ENCODE measurements around the gene ZNF280B.

The ZNF280B gene

GRCh38 chr22:22536916-22537315 lies 28.4 kb upstream of the ZNF280B start:
- Histone ChIP-seq H2BK5ac (ENCODE audit: low read depth, low read length, poor library complexity) (no peak overlapping the region), H3K36me3 (ENCODE audit: control insufficient read depth in 1 of 2, insufficient read depth in 2 of 2, low read length in 2 of 2) (no peaks in the 10 kb centered on the region)

GRCh38 chr22:22536515-22536914 lies 28.0 kb upstream of the ZNF280B start:
- no peak overlapping the region for H2BK12ac ChIP-seq (ENCODE audit: low read length)
- H3K4me3 ChIP-seq (ENCODE audit: low read depth, low read length): no peak overlapping the region
- no peak overlapping the region for H2BK5ac ChIP-seq (ENCODE audit: low read depth, low read length, poor library complexity)
- H2AFZ ChIP-seq (ENCODE audit: insufficient read depth, low read length, poor library complexity): no peak overlapping the region
- H3K36me3 ChIP-seq (ENCODE audit: control insufficient read depth in 1 of 2, insufficient read depth in 2 of 2, low read length in 2 of 2): no peaks in the 10 kb centered on the region
- H3K27me3 ChIP-seq (ENCODE audit: insufficient read depth, low read length): no peaks in the 10 kb centered on the region
- H3K23ac ChIP-seq (ENCODE audit: low read length): no peak overlapping the region
- WGBS (ENCODE audit: extremely low coverage, insufficient coverage, insufficient read length): 100% methylated on average over 1 of the region's 6 CpGs
- H2AK5ac ChIP-seq (ENCODE audit: low read length): no peak overlapping the region
- peaks cover 8% of the 10 kb centered on the region for H3K9me3 ChIP-seq (ENCODE audit: insufficient read depth, low read depth, low read length)
- H3K4ac ChIP-seq (ENCODE audit: low read depth, low read length): no peak overlapping the region
- no peak overlapping the region for H3K4me2 ChIP-seq (ENCODE audit: low read length)
- H4K12ac ChIP-seq (ENCODE audit: low read depth, low read length): no peak overlapping the region
- H3K79me1 ChIP-seq (ENCODE audit: low read length): no peaks in the 10 kb centered on the region
- no peak overlapping the region for H3K27ac ChIP-seq (ENCODE audit: low read depth, low read length)
- H2BK120ac ChIP-seq (ENCODE audit: insufficient read depth, low read length, poor library complexity): no peak overlapping the region
- H4K8ac ChIP-seq (ENCODE audit: low read depth, low read length): no peak overlapping the region
- no peak overlapping the region for H4K91ac ChIP-seq (ENCODE audit: low read depth, low read length)
- H3K14ac ChIP-seq (ENCODE audit: low read length): no peak overlapping the region
- H3K4me1 ChIP-seq (ENCODE audit: control insufficient read depth in 1 of 2, insufficient read depth in 2 of 2, low read length in 2 of 2): no peaks in the 10 kb centered on the region
- H3K79me2 ChIP-seq (ENCODE audit: control insufficient read depth, insufficient read depth, low read length, poor library complexity): no peaks in the 10 kb centered on the region
- no peak overlapping the region for H3K18ac ChIP-seq (ENCODE audit: low read length)
- no peak overlapping the region for H3K9ac ChIP-seq (ENCODE audit: low read length)
- no peak for DNase-seq

More at GRCh38 chr22:22536916-22537315, 28.4 kb upstream of the ZNF280B start:
- WGBS (ENCODE audit: extremely low coverage, insufficient coverage, insufficient read length): no CpG with 5 or more reads among the region's 1 CpG
- no peak for DNase-seq
- no peaks in the 10 kb centered on the region for H3K79me1 ChIP-seq (ENCODE audit: low read length)
- no peak overlapping the region for H2AK5ac ChIP-seq (ENCODE audit: low read length)
- no peak overlapping the region for H2BK120ac ChIP-seq (ENCODE audit: insufficient read depth, low read length, poor library complexity)
- no peak overlapping the region for H3K4me3 ChIP-seq (ENCODE audit: low read depth, low read length)
- no peak overlapping the region for H3K27ac ChIP-seq (ENCODE audit: low read depth, low read length)
- H4K12ac ChIP-seq (ENCODE audit: low read depth, low read length): no peak overlapping the region
- H3K4me1 ChIP-seq (ENCODE audit: control insufficient read depth in 1 of 2, insufficient read depth in 2 of 2, low read length in 2 of 2): no peaks in the 10 kb centered on the region
- no peak overlapping the region for H3K4me2 ChIP-seq (ENCODE audit: low read length)
- no peak overlapping the region for H4K91ac ChIP-seq (ENCODE audit: low read depth, low read length)
- no peaks in the 10 kb centered on the region for H3K27me3 ChIP-seq (ENCODE audit: insufficient read depth, low read length)
- no peak overlapping the region for H2BK12ac ChIP-seq (ENCODE audit: low read length)
- no peaks in the 10 kb centered on the region for H3K79me2 ChIP-seq (ENCODE audit: control insufficient read depth, insufficient read depth, low read length, poor library complexity)
- H3K4ac ChIP-seq (ENCODE audit: low read depth, low read length): no peak overlapping the region
- H2AFZ ChIP-seq (ENCODE audit: insufficient read depth, low read length, poor library complexity): no peak overlapping the region
- peaks cover 7% of the 10 kb centered on the region for H3K9me3 ChIP-seq (ENCODE audit: insufficient read depth, low read depth, low read length)
- H3K23ac ChIP-seq (ENCODE audit: low read length): no peak overlapping the region
- no peak overlapping the region for H4K8ac ChIP-seq (ENCODE audit: low read depth, low read length)
- no peak overlapping the region for H3K9ac ChIP-seq (ENCODE audit: low read length)
- no peak overlapping the region for H3K14ac ChIP-seq (ENCODE audit: low read length)
- H3K18ac ChIP-seq (ENCODE audit: low read length): no peak overlapping the region

GRCh38 chr22:22535662-22536061 lies 27.1 kb upstream of the ZNF280B start:
- H3K9me3 ChIP-seq (ENCODE audit: insufficient read depth, low read depth, low read length): peaks cover 9% of the 10 kb centered on the region
- H2AFZ ChIP-seq (ENCODE audit: insufficient read depth, low read length, poor library complexity): no peak overlapping the region
- no peak overlapping the region for H2AK5ac ChIP-seq (ENCODE audit: low read length)
- H3K79me1 ChIP-seq (ENCODE audit: low read length): no peaks in the 10 kb centered on the region
- no peak overlapping the region for H3K27ac ChIP-seq (ENCODE audit: low read depth, low read length)
- no peak overlapping the region for H2BK5ac ChIP-seq (ENCODE audit: low read depth, low read length, poor library complexity)
- H4K12ac ChIP-seq (ENCODE audit: low read depth, low read length): no peak overlapping the region
- H4K91ac ChIP-seq (ENCODE audit: low read depth, low read length): no peak overlapping the region
- H3K4me3 ChIP-seq (ENCODE audit: low read depth, low read length): no peak overlapping the region
- H3K36me3 ChIP-seq (ENCODE audit: control insufficient read depth in 1 of 2, insufficient read depth in 2 of 2, low read length in 2 of 2): no peaks in the 10 kb centered on the region
- H3K27me3 ChIP-seq (ENCODE audit: insufficient read depth, low read length): no peaks in the 10 kb centered on the region
- H3K79me2 ChIP-seq (ENCODE audit: control insufficient read depth, insufficient read depth, low read length, poor library complexity): no peaks in the 10 kb centered on the region
- no peak overlapping the region for H3K14ac ChIP-seq (ENCODE audit: low read length)
- H2BK120ac ChIP-seq (ENCODE audit: insufficient read depth, low read length, poor library complexity): no peak overlapping the region
- no peak overlapping the region for H2BK12ac ChIP-seq (ENCODE audit: low read length)
- WGBS (ENCODE audit: extremely low coverage, insufficient coverage, insufficient read length): no CpG with 5 or more reads among the region's 3 CpGs
- DNase-seq: no peak
- no peak overlapping the region for H3K18ac ChIP-seq (ENCODE audit: low read length)
- no peak overlapping the region for H3K9ac ChIP-seq (ENCODE audit: low read length)
- H3K4me2 ChIP-seq (ENCODE audit: low read length): no peak overlapping the region
- H3K4me1 ChIP-seq (ENCODE audit: control insufficient read depth in 1 of 2, insufficient read depth in 2 of 2, low read length in 2 of 2): no peaks in the 10 kb centered on the region
- H4K8ac ChIP-seq (ENCODE audit: low read depth, low read length): no peak overlapping the region
- H3K4ac ChIP-seq (ENCODE audit: low read depth, low read length): no peak overlapping the region
- no peak overlapping the region for H3K23ac ChIP-seq (ENCODE audit: low read length)

GRCh38 chr22:22534604-22535415 lies 26.3 kb upstream of the ZNF280B start:
- no peak overlapping the region for H3K14ac ChIP-seq (ENCODE audit: low read length)
- no peaks in the 10 kb centered on the region for H3K36me3 ChIP-seq (ENCODE audit: control insufficient read depth in 1 of 2, insufficient read depth in 2 of 2, low read length in 2 of 2)
- no peak overlapping the region for H3K4me3 ChIP-seq (ENCODE audit: low read depth, low read length)
- no peak overlapping the region for H3K9ac ChIP-seq (ENCODE audit: low read length)
- DNase-seq: no peak
- H3K4me1 ChIP-seq (ENCODE audit: control insufficient read depth in 1 of 2, insufficient read depth in 2 of 2, low read length in 2 of 2): no peaks in the 10 kb centered on the region
- no peak overlapping the region for H2AK5ac ChIP-seq (ENCODE audit: low read length)
- no peak overlapping the region for H2BK120ac ChIP-seq (ENCODE audit: insufficient read depth, low read length, poor library complexity)
- H2BK5ac ChIP-seq (ENCODE audit: low read depth, low read length, poor library complexity): no peak overlapping the region
- no peak overlapping the region for H4K12ac ChIP-seq (ENCODE audit: low read depth, low read length)
- no peak overlapping the region for H3K18ac ChIP-seq (ENCODE audit: low read length)
- no peak overlapping the region for H4K8ac ChIP-seq (ENCODE audit: low read depth, low read length)
- no peak overlapping the region for H3K4ac ChIP-seq (ENCODE audit: low read depth, low read length)
- H2BK12ac ChIP-seq (ENCODE audit: low read length): no peak overlapping the region
- H3K27me3 ChIP-seq (ENCODE audit: insufficient read depth, low read length): no peaks in the 10 kb centered on the region
- H4K91ac ChIP-seq (ENCODE audit: low read depth, low read length): no peak overlapping the region
- no peaks in the 10 kb centered on the region for H3K79me1 ChIP-seq (ENCODE audit: low read length)
- no peak overlapping the region for H3K23ac ChIP-seq (ENCODE audit: low read length)
- no CpG with 5 or more reads among the region's 9 CpGs for WGBS (ENCODE audit: extremely low coverage, insufficient coverage, insufficient read length)
- H2AFZ ChIP-seq (ENCODE audit: insufficient read depth, low read length, poor library complexity): no peak overlapping the region
- H3K9me3 ChIP-seq (ENCODE audit: insufficient read depth, low read depth, low read length): peaks cover 9% of the 10 kb centered on the region
- no peaks in the 10 kb centered on the region for H3K79me2 ChIP-seq (ENCODE audit: control insufficient read depth, insufficient read depth, low read length, poor library complexity)
- no peak overlapping the region for H3K27ac ChIP-seq (ENCODE audit: low read depth, low read length)
- no peak overlapping the region for H3K4me2 ChIP-seq (ENCODE audit: low read length)
